GM23338 (cell line): ENCODE results near the gene HHATL. TPM values are rescaled to one million over a fixed set of nuclear protein-coding genes. Genes with fewer than 3 reads are reported as not detected.

Experiments
- ATAC-seq: fragments of 200-7000 bp; cut with Tn5 transposase; 3 replicates; pipeline ENCODE4 v1.9.1; 2020
- DNase-seq: peaks from one replicate; pipeline ENCODE4 v3.0.0-alpha.2; 2015; ENCODE audit warnings: low spot score
- H2AFZ ChIP-seq: fragments of 200-600 bp; sonication (generic); 2 replicates; pipeline ENCODE4 v1.8.0; 2016; ENCODE audit warnings: antibody characterized with exemption, mild to moderate bottlenecking, moderate library complexity
- H3F3A ChIP-seq: fragments of 200-600 bp; sonication (generic); replicated peaks from 2 replicates; pipeline ENCODE4 v1.8.0; 2017; ENCODE audit warnings: antibody characterized with exemption, mixed run types, low read depth
- H3K27ac ChIP-seq: fragments of 200-600 bp; sonication (generic); 2 replicates; pipeline ENCODE4 v1.6.1; 2016; ENCODE audit warnings: low read depth
- H3K27me3 ChIP-seq: fragments of 200-600 bp; sonication (generic); 2 replicates; pipeline ENCODE4 v1.8.0; 2016; ENCODE audit warnings: mild to moderate bottlenecking, mixed run types, moderate library complexity; ENCODE audit not compliant: insufficient read depth
- H3K36me3 ChIP-seq: fragments of 200-600 bp; sonication (generic); 2 replicates; pipeline ENCODE4 v1.8.0; 2016; ENCODE audit warnings: mild to moderate bottlenecking; ENCODE audit not compliant: insufficient read depth
- H3K4me1 ChIP-seq: fragments of 200-600 bp; sonication (generic); 2 replicates; pipeline ENCODE4 v1.8.0; 2016; ENCODE audit warnings: mild to moderate bottlenecking, moderate library complexity; ENCODE audit not compliant: insufficient read depth
- H3K4me2 ChIP-seq: fragments of 200-600 bp; sonication (generic); 2 replicates; pipeline ENCODE4 v1.7.1; 2017; ENCODE audit warnings: mixed run types
- H3K4me3 ChIP-seq: fragments of 200-600 bp; sonication (generic); 2 replicates; pipeline ENCODE4 v1.6.1; 2016; ENCODE audit warnings: mixed run types
- H3K79me2 ChIP-seq: fragments of 200-600 bp; sonication (generic); replicated peaks from 2 replicates; pipeline ENCODE4 v1.8.0; 2017; ENCODE audit warnings: mild to moderate bottlenecking; ENCODE audit not compliant: insufficient read depth
- H3K9me2 ChIP-seq: fragments of 200-600 bp; sonication (generic); 2 replicates; pipeline ENCODE4 v1.8.0; 2017; ENCODE audit not compliant: insufficient read depth
- H4K20me1 ChIP-seq: fragments of 200-600 bp; sonication (generic); replicated peaks from 2 replicates; pipeline ENCODE4 v1.8.0; 2017; ENCODE audit warnings: mild to moderate bottlenecking; ENCODE audit not compliant: insufficient read depth
- H3K27ac Mint-ChIP-seq: 2 replicates; pipeline ENCODE4 v1.8.0; 2020; ENCODE audit warnings: inconsistent platforms, mild to moderate bottlenecking, moderate library complexity, mixed read lengths
- H3K27me3 Mint-ChIP-seq: 3 replicates; pipeline ENCODE4 v1.8.0; 2022; ENCODE audit warnings: low read depth, mild to moderate bottlenecking, moderate library complexity, mixed read lengths, inconsistent platforms; ENCODE audit not compliant: insufficient read depth, poor library complexity
- H3K36me3 Mint-ChIP-seq: 3 replicates; pipeline ENCODE4 v1.8.0; 2021; ENCODE audit warnings: low read depth, mild to moderate bottlenecking, inconsistent platforms, moderate library complexity, mixed read lengths
- H3K4me1 Mint-ChIP-seq: 3 replicates; pipeline ENCODE4 v1.8.0; 2020; ENCODE audit warnings: mild to moderate bottlenecking, inconsistent platforms, mixed read lengths
- H3K4me3 Mint-ChIP-seq: 3 replicates; pipeline ENCODE4 v1.8.0; 2021; ENCODE audit warnings: moderate library complexity, mild to moderate bottlenecking, inconsistent platforms, mixed read lengths
- H3K9me3 Mint-ChIP-seq: 3 replicates; pipeline ENCODE4 v1.8.0; 2020; ENCODE audit warnings: moderate library complexity, mild to moderate bottlenecking, inconsistent platforms, mixed read lengths
- CREB1 ChIP-seq: fragments of 250-450 bp; sonication (Bioruptor Pico); IDR thresholded peaks from 2 replicates; pipeline ENCODE4 v1.5.0; 2020; ENCODE audit warnings: low read depth, mild to moderate bottlenecking, moderate library complexity
- EZH2 ChIP-seq: fragments of 200-600 bp; sonication (generic); IDR thresholded peaks from one replicate; pipeline ENCODE4 v1.8.0; 2017; ENCODE audit warnings: antibody characterized with exemption, mild to moderate bottlenecking, low read depth; ENCODE audit not compliant: unreplicated experiment
- EZH2phosphoT487 ChIP-seq: fragments of 200-600 bp; sonication (generic); IDR thresholded peaks from one replicate; pipeline ENCODE4 v1.8.1; 2018; ENCODE audit warnings: antibody characterized with exemption; ENCODE audit not compliant: unreplicated experiment
- JUNB ChIP-seq: IDR thresholded peaks from one replicate; pipeline ENCODE4 v1.6.1; 2016; ENCODE audit warnings: antibody characterized with exemption; ENCODE audit not compliant: unreplicated experiment
- NANOG ChIP-seq: IDR thresholded peaks from 2 replicates; pipeline ENCODE4 v1.6.1; 2016; ENCODE audit warnings: antibody characterized with exemption, borderline replicate concordance
- POLR2AphosphoS5 ChIP-seq: IDR thresholded peaks from 2 replicates; pipeline ENCODE4 v1.6.1; 2016; ENCODE audit warnings: antibody characterized with exemption, low read depth
- STAT1 ChIP-seq: IDR thresholded peaks from one replicate; pipeline ENCODE4 v1.6.1; 2016; ENCODE audit warnings: antibody characterized with exemption; ENCODE audit not compliant: unreplicated experiment
- ZNF114 ChIP-seq: fragments of 250-450 bp; sonication (Bioruptor Pico); IDR thresholded peaks from 2 replicates; pipeline ENCODE4 v1.5.0; 2020; ENCODE audit warnings: mild to moderate bottlenecking, moderate library complexity
- ZNF331 ChIP-seq: fragments of 250-450 bp; sonication (Bioruptor Pico); IDR thresholded peaks from 2 replicates; pipeline ENCODE4 v1.5.0; 2020; ENCODE audit warnings: low read depth, mild to moderate bottlenecking, moderate library complexity
- polyA plus RNA-seq: library from polyadenylated mRNA; unstranded; fragments of >200 nt; fragmentation: Nextera tagmentation; extraction: Ambion mirVana; gene quantifications from 2 replicates; pipeline ENCODE4 v1.2.1, GENCODE V29; 2016
- total RNA-seq: library from RNA; depleted of rRNA; stranded (reverse); fragments of >200 nt; shearing (Covaris generic); gene quantifications from 2 replicates; pipeline ENCODE4 v1.2.3, GENCODE V29; 2014
- TF ChIP-seq, protein P1 (sequence below): fragments of 250-450 bp; sonication (Bioruptor Pico); IDR thresholded peaks from 2 replicates; pipeline ENCODE4 v1.5.0; 2020; ENCODE audit warnings: mild to moderate bottlenecking, moderate library complexity
- TF ChIP-seq, protein P2 (sequence below): IDR thresholded peaks from 2 replicates; pipeline ENCODE4 v1.6.1; 2016; ENCODE audit warnings: antibody characterized with exemption
- TF ChIP-seq, protein P3 (sequence below), 2 experiments: fragments of 200-600 bp in 1 of 2; sonication (generic) in 1 of 2; conservative IDR thresholded peaks; 2 replicates each; pipeline versions ENCODE4 v1.5.1 to v1.6.1; 2016 to 2017; ENCODE audit warnings: antibody characterized with exemption in 2 of 2, low read depth in 2 of 2, mild to moderate bottlenecking in 2 of 2, moderate library complexity in 1 of 2
- TF ChIP-seq, protein P4 (sequence below): IDR thresholded peaks from one replicate; pipeline ENCODE4 v1.6.1; 2018; ENCODE audit warnings: antibody characterized with exemption; ENCODE audit not compliant: unreplicated experiment

Gene HHATL
- total and polyA plus RNA-seq, 2 experiments from 2014 or later = not detected

DNA sequence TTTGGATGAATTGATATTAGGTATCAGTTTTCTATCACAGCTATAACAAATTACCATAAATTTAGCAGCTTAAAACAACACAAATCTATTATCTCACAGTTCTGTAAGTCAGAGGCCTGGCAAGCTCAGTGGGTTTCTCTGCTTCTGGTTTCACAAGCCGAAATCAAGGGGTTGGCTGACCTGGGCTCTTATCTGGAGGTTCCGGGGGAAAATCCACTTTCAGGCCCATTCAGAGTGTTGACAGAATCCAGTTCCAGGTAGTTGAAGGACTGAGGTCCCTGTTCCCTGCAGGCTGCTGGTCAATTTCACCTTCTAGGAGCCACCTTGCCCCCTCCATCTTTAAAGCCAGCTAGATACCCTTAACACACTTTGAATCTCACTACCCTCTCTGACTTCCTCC is 11.1 kb upstream of the HHATL start:
- no peak overlapping the region for H3K27ac ChIP-seq
- H3K4me3 ChIP-seq = no peak overlapping the region
- no peaks in the 10 kb centered on the region for H3K79me2 ChIP-seq
- no peak for TF ChIP-seq EZH2
- no peak for TF ChIP-seq NANOG
- TF ChIP-seq STAT1 = no peak
- no peak for TF ChIP-seq EZH2phosphoT487
- TF ChIP-seq, protein P1, sequence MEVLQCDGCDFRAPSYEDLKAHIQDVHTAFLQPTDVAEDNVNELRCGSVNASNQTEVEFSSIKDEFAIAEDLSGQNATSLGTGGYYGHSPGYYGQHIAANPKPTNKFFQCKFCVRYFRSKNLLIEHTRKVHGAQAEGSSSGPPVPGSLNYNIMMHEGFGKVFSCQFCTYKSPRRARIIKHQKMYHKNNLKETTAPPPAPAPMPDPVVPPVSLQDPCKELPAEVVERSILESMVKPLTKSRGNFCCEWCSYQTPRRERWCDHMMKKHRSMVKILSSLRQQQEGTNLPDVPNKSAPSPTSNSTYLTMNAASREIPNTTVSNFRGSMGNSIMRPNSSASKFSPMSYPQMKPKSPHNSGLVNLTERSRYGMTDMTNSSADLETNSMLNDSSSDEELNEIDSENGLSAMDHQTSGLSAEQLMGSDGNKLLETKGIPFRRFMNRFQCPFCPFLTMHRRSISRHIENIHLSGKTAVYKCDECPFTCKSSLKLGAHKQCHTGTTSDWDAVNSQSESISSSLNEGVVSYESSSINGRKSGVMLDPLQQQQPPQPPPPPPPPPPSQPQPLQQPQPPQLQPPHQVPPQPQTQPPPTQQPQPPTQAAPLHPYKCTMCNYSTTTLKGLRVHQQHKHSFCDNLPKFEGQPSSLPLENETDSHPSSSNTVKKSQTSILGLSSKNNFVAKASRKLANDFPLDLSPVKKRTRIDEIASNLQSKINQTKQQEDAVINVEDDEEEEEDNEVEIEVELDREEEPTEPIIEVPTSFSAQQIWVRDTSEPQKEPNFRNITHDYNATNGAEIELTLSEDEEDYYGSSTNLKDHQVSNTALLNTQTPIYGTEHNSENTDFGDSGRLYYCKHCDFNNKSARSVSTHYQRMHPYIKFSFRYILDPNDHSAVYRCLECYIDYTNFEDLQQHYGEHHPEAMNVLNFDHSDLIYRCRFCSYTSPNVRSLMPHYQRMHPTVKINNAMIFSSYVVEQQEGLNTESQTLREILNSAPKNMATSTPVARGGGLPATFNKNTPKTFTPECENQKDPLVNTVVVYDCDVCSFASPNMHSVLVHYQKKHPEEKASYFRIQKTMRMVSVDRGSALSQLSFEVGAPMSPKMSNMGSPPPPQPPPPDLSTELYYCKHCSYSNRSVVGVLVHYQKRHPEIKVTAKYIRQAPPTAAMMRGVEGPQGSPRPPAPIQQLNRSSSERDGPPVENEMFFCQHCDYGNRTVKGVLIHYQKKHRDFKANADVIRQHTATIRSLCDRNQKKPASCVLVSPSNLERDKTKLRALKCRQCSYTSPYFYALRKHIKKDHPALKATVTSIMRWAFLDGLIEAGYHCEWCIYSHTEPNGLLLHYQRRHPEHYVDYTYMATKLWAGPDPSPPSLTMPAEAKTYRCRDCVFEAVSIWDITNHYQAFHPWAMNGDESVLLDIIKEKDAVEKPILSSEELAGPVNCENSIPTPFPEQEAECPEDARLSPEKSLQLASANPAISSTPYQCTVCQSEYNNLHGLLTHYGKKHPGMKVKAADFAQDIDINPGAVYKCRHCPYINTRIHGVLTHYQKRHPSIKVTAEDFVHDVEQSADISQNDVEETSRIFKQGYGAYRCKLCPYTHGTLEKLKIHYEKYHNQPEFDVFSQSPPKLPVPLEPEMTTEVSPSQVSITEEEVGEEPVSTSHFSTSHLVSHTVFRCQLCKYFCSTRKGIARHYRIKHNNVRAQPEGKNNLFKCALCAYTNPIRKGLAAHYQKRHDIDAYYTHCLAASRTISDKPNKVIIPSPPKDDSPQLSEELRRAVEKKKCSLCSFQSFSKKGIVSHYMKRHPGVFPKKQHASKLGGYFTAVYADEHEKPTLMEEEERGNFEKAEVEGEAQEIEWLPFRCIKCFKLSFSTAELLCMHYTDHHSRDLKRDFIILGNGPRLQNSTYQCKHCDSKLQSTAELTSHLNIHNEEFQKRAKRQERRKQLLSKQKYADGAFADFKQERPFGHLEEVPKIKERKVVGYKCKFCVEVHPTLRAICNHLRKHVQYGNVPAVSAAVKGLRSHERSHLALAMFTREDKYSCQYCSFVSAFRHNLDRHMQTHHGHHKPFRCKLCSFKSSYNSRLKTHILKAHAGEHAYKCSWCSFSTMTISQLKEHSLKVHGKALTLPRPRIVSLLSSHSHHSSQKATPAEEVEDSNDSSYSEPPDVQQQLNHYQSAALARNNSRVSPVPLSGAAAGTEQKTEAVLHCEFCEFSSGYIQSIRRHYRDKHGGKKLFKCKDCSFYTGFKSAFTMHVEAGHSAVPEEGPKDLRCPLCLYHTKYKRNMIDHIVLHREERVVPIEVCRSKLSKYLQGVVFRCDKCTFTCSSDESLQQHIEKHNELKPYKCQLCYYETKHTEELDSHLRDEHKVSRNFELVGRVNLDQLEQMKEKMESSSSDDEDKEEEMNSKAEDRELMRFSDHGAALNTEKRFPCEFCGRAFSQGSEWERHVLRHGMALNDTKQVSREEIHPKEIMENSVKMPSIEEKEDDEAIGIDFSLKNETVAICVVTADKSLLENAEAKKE (CRISPR knock-in tag) = no peak
- TF ChIP-seq JUNB = no peak
- TF ChIP-seq, protein P2, sequence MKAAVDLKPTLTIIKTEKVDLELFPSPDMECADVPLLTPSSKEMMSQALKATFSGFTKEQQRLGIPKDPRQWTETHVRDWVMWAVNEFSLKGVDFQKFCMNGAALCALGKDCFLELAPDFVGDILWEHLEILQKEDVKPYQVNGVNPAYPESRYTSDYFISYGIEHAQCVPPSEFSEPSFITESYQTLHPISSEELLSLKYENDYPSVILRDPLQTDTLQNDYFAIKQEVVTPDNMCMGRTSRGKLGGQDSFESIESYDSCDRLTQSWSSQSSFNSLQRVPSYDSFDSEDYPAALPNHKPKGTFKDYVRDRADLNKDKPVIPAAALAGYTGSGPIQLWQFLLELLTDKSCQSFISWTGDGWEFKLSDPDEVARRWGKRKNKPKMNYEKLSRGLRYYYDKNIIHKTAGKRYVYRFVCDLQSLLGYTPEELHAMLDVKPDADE = no peak
- TF ChIP-seq ZNF114 = no peak
- TF ChIP-seq CREB1 (CRISPR knock-in tag) = no peak
- no peak for TF ChIP-seq POLR2AphosphoS5
- TF ChIP-seq, protein P3, sequence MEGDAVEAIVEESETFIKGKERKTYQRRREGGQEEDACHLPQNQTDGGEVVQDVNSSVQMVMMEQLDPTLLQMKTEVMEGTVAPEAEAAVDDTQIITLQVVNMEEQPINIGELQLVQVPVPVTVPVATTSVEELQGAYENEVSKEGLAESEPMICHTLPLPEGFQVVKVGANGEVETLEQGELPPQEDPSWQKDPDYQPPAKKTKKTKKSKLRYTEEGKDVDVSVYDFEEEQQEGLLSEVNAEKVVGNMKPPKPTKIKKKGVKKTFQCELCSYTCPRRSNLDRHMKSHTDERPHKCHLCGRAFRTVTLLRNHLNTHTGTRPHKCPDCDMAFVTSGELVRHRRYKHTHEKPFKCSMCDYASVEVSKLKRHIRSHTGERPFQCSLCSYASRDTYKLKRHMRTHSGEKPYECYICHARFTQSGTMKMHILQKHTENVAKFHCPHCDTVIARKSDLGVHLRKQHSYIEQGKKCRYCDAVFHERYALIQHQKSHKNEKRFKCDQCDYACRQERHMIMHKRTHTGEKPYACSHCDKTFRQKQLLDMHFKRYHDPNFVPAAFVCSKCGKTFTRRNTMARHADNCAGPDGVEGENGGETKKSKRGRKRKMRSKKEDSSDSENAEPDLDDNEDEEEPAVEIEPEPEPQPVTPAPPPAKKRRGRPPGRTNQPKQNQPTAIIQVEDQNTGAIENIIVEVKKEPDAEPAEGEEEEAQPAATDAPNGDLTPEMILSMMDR (conservative IDR thresholded peaks at IDR 0.05; ENCODE audit: low read depth in 2 of 2) = no peak
- TF ChIP-seq, protein P4, sequence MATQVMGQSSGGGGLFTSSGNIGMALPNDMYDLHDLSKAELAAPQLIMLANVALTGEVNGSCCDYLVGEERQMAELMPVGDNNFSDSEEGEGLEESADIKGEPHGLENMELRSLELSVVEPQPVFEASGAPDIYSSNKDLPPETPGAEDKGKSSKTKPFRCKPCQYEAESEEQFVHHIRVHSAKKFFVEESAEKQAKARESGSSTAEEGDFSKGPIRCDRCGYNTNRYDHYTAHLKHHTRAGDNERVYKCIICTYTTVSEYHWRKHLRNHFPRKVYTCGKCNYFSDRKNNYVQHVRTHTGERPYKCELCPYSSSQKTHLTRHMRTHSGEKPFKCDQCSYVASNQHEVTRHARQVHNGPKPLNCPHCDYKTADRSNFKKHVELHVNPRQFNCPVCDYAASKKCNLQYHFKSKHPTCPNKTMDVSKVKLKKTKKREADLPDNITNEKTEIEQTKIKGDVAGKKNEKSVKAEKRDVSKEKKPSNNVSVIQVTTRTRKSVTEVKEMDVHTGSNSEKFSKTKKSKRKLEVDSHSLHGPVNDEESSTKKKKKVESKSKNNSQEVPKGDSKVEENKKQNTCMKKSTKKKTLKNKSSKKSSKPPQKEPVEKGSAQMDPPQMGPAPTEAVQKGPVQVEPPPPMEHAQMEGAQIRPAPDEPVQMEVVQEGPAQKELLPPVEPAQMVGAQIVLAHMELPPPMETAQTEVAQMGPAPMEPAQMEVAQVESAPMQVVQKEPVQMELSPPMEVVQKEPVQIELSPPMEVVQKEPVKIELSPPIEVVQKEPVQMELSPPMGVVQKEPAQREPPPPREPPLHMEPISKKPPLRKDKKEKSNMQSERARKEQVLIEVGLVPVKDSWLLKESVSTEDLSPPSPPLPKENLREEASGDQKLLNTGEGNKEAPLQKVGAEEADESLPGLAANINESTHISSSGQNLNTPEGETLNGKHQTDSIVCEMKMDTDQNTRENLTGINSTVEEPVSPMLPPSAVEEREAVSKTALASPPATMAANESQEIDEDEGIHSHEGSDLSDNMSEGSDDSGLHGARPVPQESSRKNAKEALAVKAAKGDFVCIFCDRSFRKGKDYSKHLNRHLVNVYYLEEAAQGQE = no peak
- TF ChIP-seq ZNF331 (CRISPR knock-in tag) = no peak
- no peaks in the 10 kb centered on the region for H3K36me3 ChIP-seq
- no peaks in the 10 kb centered on the region for H4K20me1 ChIP-seq
- Mint-ChIP-seq H3K4me3 (no peak overlapping the region), H3K4me1 (no peaks in the 10 kb centered on the region; the same call in 2 of the 3 replicates), H3K9me3 (no peaks in the 10 kb centered on the region), H3K27me3 (peaks cover 5% of the 10 kb centered on the region), H3K36me3 (no peaks in the 10 kb centered on the region), H3K27ac (no peak overlapping the region)
- ATAC-seq (no peak), DNase-seq (no peak)
- no peaks in the 10 kb centered on the region for H3K27me3 ChIP-seq
- H2AFZ ChIP-seq = no peak overlapping the region
- H3K4me2 ChIP-seq = no peak overlapping the region
- no peaks in the 10 kb centered on the region for H3K9me2 ChIP-seq
- H3K4me1 ChIP-seq = no peaks in the 10 kb centered on the region
- H3F3A ChIP-seq = no peaks in the 10 kb centered on the region
